HG03432 (cell line): Measurements from ENCODE around the gene CRYL1.

ENCODE experiments used
- ATAC-seq: cut with Tn5 transposase; IDR thresholded peaks from one replicate; pipeline ENCODE4 v1.9.1; 2021; ENCODE audit warnings: mild to moderate bottlenecking, moderate library complexity; ENCODE audit not compliant: unreplicated experiment

CRYL1 gene

GRCh38 chr13:20534038-20534608, 8.5 kb upstream of the CRYL1 start:
- no peak for ATAC-seq

- peak; percentile 32 for ATAC-seq
Measured at GRCh38 chr13:20528452-20528851, 2.8 kb upstream of the CRYL1 start.

- no peak for ATAC-seq
Measured at GRCh38 chr13:20526664-20527063, 1.0 kb upstream of the CRYL1 start.

GRCh38 chr13:20525144-20525600, 485 bp downstream of the CRYL1 start:
- peak; percentile 21 for ATAC-seq

GRCh38 chr13:20521364-20522115, 4.1 kb downstream of the CRYL1 start:
- no peak for ATAC-seq

GRCh38 chr13:20519875-20520274, 5.8 kb downstream of the CRYL1 start:
- ATAC-seq: no peak

- no peak for ATAC-seq
Measured at GRCh38 chr13:20518660-20519100, 7.0 kb downstream of the CRYL1 start.

- ATAC-seq: no peak
Measured at GRCh38 chr13:20514866-20515265, 10.8 kb downstream of the CRYL1 start.

- ATAC-seq: no peak
Measured at GRCh38 chr13:20513466-20513995, 12.1 kb downstream of the CRYL1 start.

GRCh38 chr13:20512042-20512683, 13.5 kb downstream of the CRYL1 start:
- ATAC-seq: no peak

- ATAC-seq: no peak
Measured at GRCh38 chr13:20506696-20507095, 19.0 kb downstream of the CRYL1 start.

- ATAC-seq: no peak
Measured at GRCh38 chr13:20505405-20506366, 20.0 kb downstream of the CRYL1 start.

GRCh38 chr13:20503088-20504083, 22.3 kb downstream of the CRYL1 start:
- ATAC-seq: no peak

GRCh38 chr13:20501592-20501991, 24.1 kb downstream of the CRYL1 start:
- ATAC-seq: no peak

GRCh38 chr13:20501120-20501519, 24.5 kb downstream of the CRYL1 start:
- ATAC-seq: no peak

GRCh38 chr13:20499986-20500385, 25.7 kb downstream of the CRYL1 start:
- ATAC-seq: no peak

GRCh38 chr13:20498659-20499058, 27.0 kb downstream of the CRYL1 start:
- no peak for ATAC-seq

GRCh38 chr13:20498129-20498528, 27.5 kb downstream of the CRYL1 start:
- no peak for ATAC-seq

- ATAC-seq: no peak
Measured at GRCh38 chr13:20497006-20497775, 28.5 kb downstream of the CRYL1 start.
